Hepatocyte (in vitro differentiated cells): ENCODE measurements around the gene UBA6.

Source experiments
- EZH2 ChIP-seq: fragments of 200-600 bp; sonication (generic); IDR thresholded peaks from 2 replicates; pipeline ENCODE4 v1.6.1; 2016; ENCODE audit warnings: antibody characterized with exemption, mild to moderate bottlenecking, borderline replicate concordance
- TF ChIP-seq, protein P1 (sequence below): fragments of 200-600 bp; sonication (generic); IDR thresholded peaks from 2 replicates; pipeline ENCODE4 v1.5.1; 2016; ENCODE audit warnings: antibody characterized with exemption, mild to moderate bottlenecking; ENCODE audit not compliant: poor library complexity

DNA sequence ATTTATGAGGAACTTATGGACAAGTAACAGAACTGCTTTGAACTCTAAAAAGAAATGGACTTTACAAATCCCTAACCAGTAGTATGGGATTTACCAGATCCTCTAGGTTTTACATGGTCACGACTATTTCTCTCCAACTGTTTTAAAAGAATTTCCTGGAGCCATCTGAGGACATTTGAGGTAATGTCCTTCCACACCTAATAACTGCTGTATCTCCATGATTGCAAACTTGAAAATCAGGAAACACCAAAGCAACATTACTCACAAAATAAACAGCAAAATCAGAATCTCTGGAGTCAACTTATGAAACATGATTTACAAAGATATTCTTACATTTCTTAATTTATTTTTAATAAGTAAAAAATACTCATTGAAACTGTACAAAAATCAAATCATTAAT is 84.5 kb downstream of the UBA6 start:
- TF ChIP-seq, protein P1, sequence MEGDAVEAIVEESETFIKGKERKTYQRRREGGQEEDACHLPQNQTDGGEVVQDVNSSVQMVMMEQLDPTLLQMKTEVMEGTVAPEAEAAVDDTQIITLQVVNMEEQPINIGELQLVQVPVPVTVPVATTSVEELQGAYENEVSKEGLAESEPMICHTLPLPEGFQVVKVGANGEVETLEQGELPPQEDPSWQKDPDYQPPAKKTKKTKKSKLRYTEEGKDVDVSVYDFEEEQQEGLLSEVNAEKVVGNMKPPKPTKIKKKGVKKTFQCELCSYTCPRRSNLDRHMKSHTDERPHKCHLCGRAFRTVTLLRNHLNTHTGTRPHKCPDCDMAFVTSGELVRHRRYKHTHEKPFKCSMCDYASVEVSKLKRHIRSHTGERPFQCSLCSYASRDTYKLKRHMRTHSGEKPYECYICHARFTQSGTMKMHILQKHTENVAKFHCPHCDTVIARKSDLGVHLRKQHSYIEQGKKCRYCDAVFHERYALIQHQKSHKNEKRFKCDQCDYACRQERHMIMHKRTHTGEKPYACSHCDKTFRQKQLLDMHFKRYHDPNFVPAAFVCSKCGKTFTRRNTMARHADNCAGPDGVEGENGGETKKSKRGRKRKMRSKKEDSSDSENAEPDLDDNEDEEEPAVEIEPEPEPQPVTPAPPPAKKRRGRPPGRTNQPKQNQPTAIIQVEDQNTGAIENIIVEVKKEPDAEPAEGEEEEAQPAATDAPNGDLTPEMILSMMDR = no peak
- no peak for TF ChIP-seq EZH2
